H9 (cell line): ENCODE data around the gene SLC2A1. TPM values are rescaled to one million over a fixed set of nuclear protein-coding genes. Genes with fewer than 3 reads are reported as not detected.

Experiments
- DNase-seq: peaks from one replicate; pipeline ENCODE4 v3.0.0-alpha.2; 2017
- H2AFZ ChIP-seq: one replicate; pipeline ENCODE4 v1.6.1; 2013; ENCODE audit warnings: mild to moderate bottlenecking, low read length, control low read depth, moderate library complexity
- H2AK5ac ChIP-seq: 2 replicates; pipeline ENCODE4 v1.6.1; 2013; ENCODE audit warnings: low read length, control low read depth, mixed read lengths; ENCODE audit not compliant: insufficient read length
- H2BK120ac ChIP-seq: one replicate; pipeline ENCODE4 v1.6.1; 2013; ENCODE audit warnings: low read depth, mild to moderate bottlenecking, low read length, control low read depth, inconsistent platforms; ENCODE audit not compliant: poor library complexity, severe bottlenecking
- H2BK12ac ChIP-seq: 2 replicates; pipeline ENCODE4 v1.6.1; 2013; ENCODE audit warnings: low read length, control low read depth, mixed read lengths, low read depth; ENCODE audit not compliant: insufficient read length
- H2BK15ac ChIP-seq: 2 replicates; pipeline ENCODE4 v1.6.1; 2013; ENCODE audit warnings: low read depth, low read length, control low read depth
- H2BK20ac ChIP-seq: one replicate; pipeline ENCODE4 v1.6.1; 2013; ENCODE audit warnings: low read depth, mild to moderate bottlenecking, low read length, control low read depth, inconsistent platforms; ENCODE audit not compliant: poor library complexity, severe bottlenecking
- H2BK5ac ChIP-seq: 2 replicates; pipeline ENCODE4 v1.6.1; 2013; ENCODE audit warnings: low read length, control low read depth, mixed read lengths; ENCODE audit not compliant: insufficient read length
- H3K14ac ChIP-seq: 2 replicates; pipeline ENCODE4 v1.6.1; 2013; ENCODE audit warnings: low read length, control low read depth; ENCODE audit not compliant: insufficient read depth
- H3K18ac ChIP-seq: 2 replicates; pipeline ENCODE4 v1.6.1; 2013; ENCODE audit warnings: low read depth, mild to moderate bottlenecking, mixed read lengths, low read length, control low read depth; ENCODE audit not compliant: insufficient read length
- H3K23ac ChIP-seq: 2 replicates; pipeline ENCODE4 v1.6.1; 2013; ENCODE audit warnings: low read length, control low read depth, mixed read lengths, low read depth; ENCODE audit not compliant: insufficient read length
- H3K23me2 ChIP-seq: 2 replicates; pipeline ENCODE4 v1.6.1; 2013; ENCODE audit warnings: low read depth, mild to moderate bottlenecking, mixed read lengths, low read length, control low read depth; ENCODE audit not compliant: insufficient read length, poor library complexity, severe bottlenecking
- H3K27ac ChIP-seq: 2 replicates; pipeline ENCODE4 v1.5.1; 2013; ENCODE audit warnings: low read length, control low read depth, mixed read lengths, low read depth; ENCODE audit not compliant: insufficient read length
- H3K27me3 ChIP-seq: 2 replicates; pipeline ENCODE4 v1.6.1; 2013; ENCODE audit warnings: low read length, control low read depth, inconsistent platforms; ENCODE audit not compliant: insufficient read depth
- H3K4ac ChIP-seq: 2 replicates; pipeline ENCODE4 v1.6.1; 2013; ENCODE audit warnings: low read depth, mild to moderate bottlenecking, control low read depth, inconsistent platforms, low read length, moderate library complexity
- H3K4me1 ChIP-seq: 2 replicates; pipeline ENCODE4 v1.6.1; 2013; ENCODE audit warnings: low read length, control low read depth, inconsistent platforms; ENCODE audit not compliant: insufficient read depth
- H3K4me2 ChIP-seq: 2 replicates; pipeline ENCODE4 v1.6.1; 2013; ENCODE audit warnings: low read length, control low read depth, mixed read lengths; ENCODE audit not compliant: insufficient read length, insufficient read depth
- H3K56ac ChIP-seq: 2 replicates; pipeline ENCODE4 v1.6.1; 2013; ENCODE audit warnings: low read depth, mild to moderate bottlenecking, mixed read lengths, low read length, control low read depth; ENCODE audit not compliant: insufficient read length
- H3K79me1 ChIP-seq: 2 replicates; pipeline ENCODE4 v1.6.1; 2013; ENCODE audit warnings: low read depth, mild to moderate bottlenecking, moderate library complexity, low read length, control low read depth, inconsistent platforms; ENCODE audit not compliant: insufficient read depth, poor library complexity, severe bottlenecking
- H3K79me2 ChIP-seq: 2 replicates; pipeline ENCODE4 v1.6.1; 2013; ENCODE audit warnings: low read length, control low read depth, inconsistent platforms; ENCODE audit not compliant: insufficient read depth
- H3K9ac ChIP-seq: 2 replicates; pipeline ENCODE4 v1.6.1; 2013; ENCODE audit warnings: low read length, control low read depth, mixed read lengths; ENCODE audit not compliant: insufficient read length; ENCODE audit errors: extremely low read depth
- H3K9me3 ChIP-seq: one replicate; pipeline ENCODE4 v1.6.1; 2013; ENCODE audit warnings: low read depth, low read length, inconsistent platforms; ENCODE audit not compliant: control insufficient read depth
- H3T11ph ChIP-seq: one replicate; pipeline ENCODE4 v1.6.1; 2013; ENCODE audit warnings: mild to moderate bottlenecking, low read length, control low read depth, inconsistent platforms
- H4K20me1 ChIP-seq: one replicate; pipeline ENCODE4 v1.6.1; 2013; ENCODE audit not compliant: control insufficient read depth, insufficient read length, insufficient read depth
- H4K5ac ChIP-seq: 2 replicates; pipeline ENCODE4 v1.6.1; 2013; ENCODE audit warnings: low read depth, mild to moderate bottlenecking, mixed read lengths, low read length, control low read depth; ENCODE audit not compliant: insufficient read length
- H4K8ac ChIP-seq: replicated peaks from 2 replicates; pipeline ENCODE4 v1.6.1; 2013; ENCODE audit warnings: low read length, control low read depth, mixed read lengths, low read depth; ENCODE audit not compliant: insufficient read length
- H4K91ac ChIP-seq: 2 replicates; pipeline ENCODE4 v1.6.1; 2013; ENCODE audit warnings: low read depth, mild to moderate bottlenecking, moderate library complexity, mixed read lengths, low read length, control low read depth; ENCODE audit not compliant: insufficient read length
- H3K27ac Mint-ChIP-seq, 3 experiments: 2 replicates in 2 of 3; 3 replicates in 1 of 3; pipeline ENCODE4 v1.8.0; 2020 to 2021; ENCODE audit warnings: mixed read lengths in 3 of 3, mild to moderate bottlenecking in 1 of 3, moderate library complexity in 1 of 3
- H3K27me3 Mint-ChIP-seq: 2 replicates; pipeline ENCODE4 v1.8.0; 2021; ENCODE audit warnings: low read depth, mild to moderate bottlenecking, moderate library complexity, mixed read lengths
- H3K36me3 Mint-ChIP-seq, 3 experiments: 2 replicates in 2 of 3; 3 replicates in 1 of 3; pipeline ENCODE4 v1.8.0; 2020 to 2021; ENCODE audit warnings: low read depth in 3 of 3, mixed read lengths in 3 of 3; ENCODE audit not compliant: insufficient read depth in 1 of 3
- H3K4me1 Mint-ChIP-seq, 2 experiments: 2 replicates each; pipeline ENCODE4 v1.8.0; 2020; ENCODE audit warnings: mixed read lengths in 2 of 2
- H3K4me3 Mint-ChIP-seq, 2 experiments: 2 replicates in 1 of 2; 3 replicates in 1 of 2; pipeline ENCODE4 v1.8.0; 2020 to 2021; ENCODE audit warnings: mild to moderate bottlenecking in 2 of 2, mixed read lengths in 2 of 2, moderate library complexity in 1 of 2
- H3K9me3 Mint-ChIP-seq, 2 experiments: 2 replicates in 1 of 2; 3 replicates in 1 of 2; pipeline ENCODE4 v1.8.0; 2020; ENCODE audit warnings: mild to moderate bottlenecking in 2 of 2, mixed read lengths in 2 of 2, moderate library complexity in 1 of 2
- CTCF ChIP-seq: fragments of 200-600 bp; sonication (generic); conservative IDR thresholded peaks from 3 replicates; pipeline ENCODE4 v1.8.0; 2021; ENCODE audit warnings: antibody characterized with exemption, mild to moderate bottlenecking
- WGBS: extraction: QIAGEN DNeasy Blood & Tissue Kit; methylation state at CpG from one replicate; pipeline ENCODE4 v1.1.7; 2013; ENCODE audit warnings: missing lambda C conversion rate, low lambda C conversion rate, mixed read lengths; ENCODE audit not compliant: insufficient read length; ENCODE audit errors: extremely low coverage; 5-methylcytosine and 5-hydroxymethylcytosine counted together
- total RNA-seq: library from RNA; stranded (reverse); gene quantifications from 2 replicates; pipeline ENCODE4 v1.2.1, GENCODE V29; 2021

Gene SLC2A1
- total RNA-seq, 1 experiment from 2014 or later, result 186 TPM

DNA sequence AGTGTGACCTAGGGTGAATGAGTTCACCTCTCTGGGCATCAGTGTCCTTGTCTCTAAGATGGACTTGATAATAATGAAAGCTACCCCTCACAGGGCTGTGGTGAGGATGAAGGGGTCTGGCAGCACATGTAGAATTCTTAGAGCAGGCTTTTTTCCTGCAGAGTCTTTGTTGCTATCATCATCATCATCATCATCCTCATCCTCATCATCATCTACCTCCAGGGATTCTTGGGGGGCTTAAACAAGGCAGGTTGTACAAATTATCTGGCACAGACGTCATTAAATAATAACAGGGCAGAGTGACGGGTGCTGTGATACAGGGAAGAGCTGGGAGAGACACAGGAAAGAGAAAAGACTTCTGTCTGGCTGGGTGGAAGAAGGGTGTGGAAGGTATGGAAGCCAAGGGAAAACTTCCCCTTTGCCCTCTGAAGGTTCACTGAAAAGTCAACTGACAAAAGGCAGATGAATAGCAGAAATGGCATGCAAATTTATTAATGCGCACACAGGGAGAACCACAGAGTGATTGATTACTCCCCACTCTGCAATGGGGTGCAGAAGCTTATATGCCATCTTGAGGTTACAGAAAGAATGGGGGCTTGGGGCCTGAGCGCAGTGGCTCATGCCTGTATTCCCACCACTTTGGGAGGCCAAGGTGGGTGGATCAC, 17.0 kb upstream of the SLC2A1 start:
- Histone ChIP-seq H3K23me2 (no peaks in the 10 kb centered on the region), H3K79me1 (no peaks in the 10 kb centered on the region), H2AK5ac (no peak overlapping the region), H4K5ac (no peak overlapping the region), H3K4me2 (no peak overlapping the region), H4K20me1 (no peaks in the 10 kb centered on the region), H2BK12ac (no peak overlapping the region), H3K14ac (no peak overlapping the region), H3K9ac (no peak overlapping the region), H3K27ac (no peak overlapping the region), H4K91ac (no peak overlapping the region), H3K4ac (no peak overlapping the region), H3K18ac (no peak overlapping the region), H4K8ac (no peak overlapping the region), H3K27me3 (no peaks in the 10 kb centered on the region), H2AFZ (no peak overlapping the region), H2BK15ac (no peak overlapping the region), H3K23ac (no peak overlapping the region), H3K56ac (no peak overlapping the region), H3T11ph (no peak overlapping the region), H3K4me1 (peaks cover 19% of the 10 kb centered on the region; the same call in 1 of the 2 replicates), H2BK5ac (no peak overlapping the region), H2BK120ac (no peak overlapping the region), H2BK20ac (no peak overlapping the region), H3K79me2 (no peaks in the 10 kb centered on the region), H3K9me3 (no peaks in the 10 kb centered on the region)
- TF ChIP-seq CTCF, result no peak
- 0 out of 7 replicates have a peak overlapping the region, but pooled peaks of 1 of the 3 experiments have one; percentile 13 for H3K27ac Mint-ChIP-seq
- H3K27me3 Mint-ChIP-seq, result no peaks in the 10 kb centered on the region
- no peaks in the 10 kb centered on the region for H3K9me3 Mint-ChIP-seq
- H3K4me3 Mint-ChIP-seq, result no peak overlapping the region
- H3K36me3 Mint-ChIP-seq, result peaks cover 31 to 58% (median 56%) of the 10 kb centered on the region in 3 experiments
- H3K4me1 Mint-ChIP-seq, result peaks cover 17 to 22% of the 10 kb centered on the region in 2 experiments
- no CpG with 5 or more reads among the region's 4 CpGs for WGBS
- no peak for DNase-seq
